Panc1 (cell line): ENCODE data around the gene CHST12. TPM values are rescaled to one million over a fixed set of nuclear protein-coding genes. Genes with fewer than 3 reads are reported as not detected.
"Not testable (repeated sequence)": the region's sequence is repeated elsewhere in the genome, so short reads cannot be mapped to it uniquely, and the experiment has no call there.

Experiments used
- ATAC-seq: fragments of 200-7000 bp; cut with Tn5 transposase; 2 replicates; pipeline ENCODE4 v1.9.1; 2020; ENCODE audit warnings: mild to moderate bottlenecking, moderate library complexity
- BruUV-seq: library from RNA; stranded (reverse); fragments of 400-500 nt; replicated peaks from 2 replicates; lab custom pipeline; 2021; lab: Mats Ljungman, UMichigan
- CTCF ChIA-PET: fragments of 300-600 bp; sonication (Branson Sonifier 250); formaldehyde crosslinking; loops from one replicate; lab custom pipeline; 2022; ENCODE audit warnings: antibody characterized with exemption; lab: Charles Lee
- POLR2A ChIA-PET: fragments of 300-600 bp; sonication (Branson Sonifier 250); formaldehyde crosslinking; loops from one replicate; lab custom pipeline; 2022; ENCODE audit warnings: antibody characterized with exemption; lab: Charles Lee
- DNase-seq: peaks from one replicate; pipeline ENCODE4 v3.0.0-alpha.2; 2010; ENCODE audit warnings: low read depth, low spot score
- H3K27ac ChIP-seq: 2 replicates; pipeline ENCODE4 v1.5.1; 2011; ENCODE audit warnings: mild to moderate bottlenecking, low read length, inconsistent platforms
- H3K27me3 ChIP-seq: fragments of 200-500 bp; sonication (Bioruptor generic); 2 replicates; pipeline ENCODE4 v1.6.0; 2014; ENCODE audit warnings: low read length, inconsistent platforms; ENCODE audit not compliant: control insufficient read depth, insufficient read depth
- H3K36me3 ChIP-seq: fragments of 200-500 bp; sonication (Bioruptor generic); 2 replicates; pipeline ENCODE4 v1.5.1; 2014; ENCODE audit warnings: inconsistent platforms, mild to moderate bottlenecking, low read length, moderate library complexity; ENCODE audit not compliant: control insufficient read depth, insufficient read depth
- H3K4me1 ChIP-seq: 2 replicates; pipeline ENCODE4 v1.5.1; 2011; ENCODE audit warnings: inconsistent platforms, mild to moderate bottlenecking, low read length, moderate library complexity; ENCODE audit not compliant: control insufficient read depth, insufficient read depth
- H3K4me3 ChIP-seq, 2 experiments: 2 replicates each; pipeline ENCODE4 v1.5.1; 2011 to 2012; ENCODE audit warnings: low read depth in 2 of 2, low read length in 2 of 2, mild to moderate bottlenecking in 2 of 2, inconsistent platforms in 1 of 2, moderate library complexity in 1 of 2
- H3K9me3 ChIP-seq: fragments of 200-500 bp; sonication (Bioruptor generic); 2 replicates; pipeline ENCODE4 v1.5.1; 2014; ENCODE audit warnings: low read depth, mild to moderate bottlenecking, inconsistent platforms, low read length, moderate library complexity; ENCODE audit not compliant: control insufficient read depth, insufficient read depth
- POLR2AphosphoS5 ChIP-seq: IDR thresholded peaks from 2 replicates; pipeline ENCODE4 v1.6.1; 2012; ENCODE audit warnings: mild to moderate bottlenecking, low read depth, low read length, moderate library complexity
- REST ChIP-seq, 2 experiments: IDR thresholded peaks; 2 replicates each; pipeline ENCODE4 v1.6.1; 2011 to 2012; ENCODE audit warnings: low read depth in 2 of 2, control low read depth in 1 of 2, low read length in 1 of 2, mild to moderate bottlenecking in 1 of 2, moderate library complexity in 1 of 2; ENCODE audit not compliant: insufficient read depth in 1 of 2
- SIN3A ChIP-seq: IDR thresholded peaks from 2 replicates; pipeline ENCODE4 v1.6.1; 2012; ENCODE audit warnings: low read depth, mild to moderate bottlenecking, low read length, moderate library complexity, borderline replicate concordance; ENCODE audit not compliant: insufficient read depth
- TCF7L2 ChIP-seq: IDR thresholded peaks from 2 replicates; pipeline ENCODE4 v1.6.1; 2011; ENCODE audit warnings: mild to moderate bottlenecking, low read depth, low read length, inconsistent platforms
- in situ Hi-C: cut with HindIII; loops from 2 replicates; pipeline ENCODE4 v1.10.0; 2016; ENCODE audit warnings: low sequenced_read_pairs, low pct_unique_long_range_greater_than_20kb
- intact Hi-C: fragments of 100-400 bp; cut with micrococcal nuclease; formaldehyde crosslinking; loops from one replicate; pipeline ENCODE4 v1.10.0; 2022; ENCODE audit not compliant: unreplicated experiment
- total RNA-seq: library from RNA; stranded (reverse); gene quantifications from one replicate; pipeline ENCODE4 v1.2.1, GENCODE V29; 2021; ENCODE audit not compliant: unreplicated experiment
- TF ChIP-seq, protein P1 (sequence below): fragments of 450-650 bp; IDR thresholded peaks from 2 replicates; pipeline ENCODE4 v1.5.1; 2017; ENCODE audit warnings: mild to moderate bottlenecking

Gene CHST12
- total RNA-seq, 1 experiment from 2014 or later = 48.3 TPM

DNA sequence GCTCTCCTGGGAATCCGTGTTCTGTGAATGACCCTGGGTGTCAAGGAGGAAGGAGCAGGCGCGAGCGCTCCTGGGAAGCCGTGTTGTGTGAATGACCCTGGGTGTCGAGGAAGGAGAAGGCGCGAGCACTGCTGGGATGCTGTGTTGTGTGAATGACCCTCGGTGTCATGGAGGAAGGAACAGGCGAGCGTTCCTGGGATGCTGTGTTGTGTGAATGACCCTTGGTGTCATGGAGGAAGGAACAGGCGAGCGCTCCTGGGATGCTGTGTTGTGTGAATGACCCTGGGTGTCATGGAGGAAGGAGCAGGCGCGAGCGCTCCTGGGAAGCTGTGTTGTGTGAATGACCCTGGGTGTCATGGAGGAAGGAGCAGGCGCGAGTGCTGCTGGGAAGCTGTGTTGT, 25.3 kb upstream of the CHST12 start:
- intact Hi-C loops, POLR2A ChIA-PET, H3K27ac ChIP-seq, H3K4me3 ChIP-seq, BruUV-seq, H3K9me3 ChIP-seq, in situ Hi-C loops, H3K27me3 ChIP-seq, H3K4me1 ChIP-seq, ATAC-seq, CTCF ChIA-PET, DNase-seq: not testable (repeated sequence)
- H3K36me3 ChIP-seq = peaks cover 40% of the 10 kb centered on the region

- Histone ChIP-seq H3K9me3 (no peaks in the 10 kb centered on the region), H3K4me1 (no peaks in the 10 kb centered on the region), H3K36me3 (peaks cover 32% of the 10 kb centered on the region), H3K4me3 (no peak overlapping the region), H3K27me3 (no peaks in the 10 kb centered on the region), H3K27ac (no peak overlapping the region)
- ChIA-PET CTCF (no interaction called here), POLR2A (interaction anchor here (0.6 kb wide), 1 partner anchor 130 kb away, joined by 3 read pairs; no protein-coding TSS in a partner anchor)
- BruUV-seq = no TSS peak
- intact Hi-C loops = no loop called here
- TF ChIP-seq REST (IDR thresholded peaks at IDR 0.05; ENCODE audit: insufficient read depth in 1 of 2, low read depth in 2 of 2, low read length in 1 of 2) (no peak), TCF7L2 (no peak)
- TF ChIP-seq, protein P1, sequence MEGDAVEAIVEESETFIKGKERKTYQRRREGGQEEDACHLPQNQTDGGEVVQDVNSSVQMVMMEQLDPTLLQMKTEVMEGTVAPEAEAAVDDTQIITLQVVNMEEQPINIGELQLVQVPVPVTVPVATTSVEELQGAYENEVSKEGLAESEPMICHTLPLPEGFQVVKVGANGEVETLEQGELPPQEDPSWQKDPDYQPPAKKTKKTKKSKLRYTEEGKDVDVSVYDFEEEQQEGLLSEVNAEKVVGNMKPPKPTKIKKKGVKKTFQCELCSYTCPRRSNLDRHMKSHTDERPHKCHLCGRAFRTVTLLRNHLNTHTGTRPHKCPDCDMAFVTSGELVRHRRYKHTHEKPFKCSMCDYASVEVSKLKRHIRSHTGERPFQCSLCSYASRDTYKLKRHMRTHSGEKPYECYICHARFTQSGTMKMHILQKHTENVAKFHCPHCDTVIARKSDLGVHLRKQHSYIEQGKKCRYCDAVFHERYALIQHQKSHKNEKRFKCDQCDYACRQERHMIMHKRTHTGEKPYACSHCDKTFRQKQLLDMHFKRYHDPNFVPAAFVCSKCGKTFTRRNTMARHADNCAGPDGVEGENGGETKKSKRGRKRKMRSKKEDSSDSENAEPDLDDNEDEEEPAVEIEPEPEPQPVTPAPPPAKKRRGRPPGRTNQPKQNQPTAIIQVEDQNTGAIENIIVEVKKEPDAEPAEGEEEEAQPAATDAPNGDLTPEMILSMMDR = no peak
- DNase-seq (no peak), ATAC-seq (no peak)
- in situ Hi-C loops = no loop called here
Observed at GRCh38 chr7:2379161-2379560, 24.2 kb upstream of the CHST12 start.

GRCh38 chr7:2379821-2380450, 23.5 kb upstream of the CHST12 start:
- H3K4me1 ChIP-seq = no peaks in the 10 kb centered on the region
- no peak overlapping the region for H3K27ac ChIP-seq
- intact Hi-C loops (no loop called here), in situ Hi-C loops (no loop called here)
- no peaks in the 10 kb centered on the region for H3K27me3 ChIP-seq
- no peak for ATAC-seq
- peaks cover 25% of the 10 kb centered on the region for H3K36me3 ChIP-seq
- no peak for DNase-seq
- ChIA-PET CTCF (no interaction called here), POLR2A (no interaction called here)
- no TSS peak for BruUV-seq
- H3K4me3 ChIP-seq = no peak overlapping the region
- TF ChIP-seq, protein P1 = no peak
- TF ChIP-seq SIN3A (no peak), REST (IDR thresholded peaks at IDR 0.05; ENCODE audit: insufficient read depth in 1 of 2, low read depth in 2 of 2, low read length in 1 of 2) (no peak), TCF7L2 (no peak), POLR2AphosphoS5 (no peak)
- no peaks in the 10 kb centered on the region for H3K9me3 ChIP-seq
